Measurements from ENCODE around the gene PRKCSH.

PRKCSH gene

DNA sequence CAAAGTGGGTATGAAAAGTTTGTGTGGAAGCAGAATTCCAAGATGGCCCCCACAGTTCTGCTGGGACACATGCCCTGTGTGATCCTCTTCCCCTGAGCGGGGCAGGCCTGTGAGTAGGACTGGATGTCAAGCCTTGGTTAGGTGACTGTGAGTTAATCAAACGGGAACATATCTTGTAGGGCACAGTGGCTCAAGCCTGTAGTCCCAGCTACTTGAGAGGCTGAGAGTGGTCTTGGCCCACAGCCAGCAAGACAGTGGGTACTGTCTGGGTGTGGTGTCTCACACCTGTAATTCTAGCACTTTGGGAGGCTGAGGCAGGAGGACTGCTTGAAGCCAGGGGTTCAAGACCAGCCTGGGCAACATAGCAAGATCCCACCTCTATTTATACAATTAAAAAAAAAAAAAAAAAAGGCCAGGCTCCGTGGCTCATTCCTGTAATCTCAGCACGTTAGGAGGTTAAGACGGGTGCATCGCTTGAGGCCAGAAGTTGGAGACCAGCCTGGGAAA is 63.8 kb downstream of the PRKCSH start:
- H3K4me1 ChIP-seq (ENCODE audit: insufficient read depth, low read length) = no peaks in the 10 kb centered on the region
- H3K4me3 ChIP-seq (ENCODE audit: low read length) = no peak overlapping the region
- H2AFZ ChIP-seq (ENCODE audit: low read depth, low read length) = no peak overlapping the region
- peaks cover 23% of the 10 kb centered on the region for H3K36me3 ChIP-seq (ENCODE audit: insufficient read depth, low read length)
- H3K27me3 ChIP-seq (ENCODE audit: insufficient read depth, low read length) = no peaks in the 10 kb centered on the region
- no peaks in the 10 kb centered on the region for H3K9me3 ChIP-seq (ENCODE audit: low read length)

DNA sequence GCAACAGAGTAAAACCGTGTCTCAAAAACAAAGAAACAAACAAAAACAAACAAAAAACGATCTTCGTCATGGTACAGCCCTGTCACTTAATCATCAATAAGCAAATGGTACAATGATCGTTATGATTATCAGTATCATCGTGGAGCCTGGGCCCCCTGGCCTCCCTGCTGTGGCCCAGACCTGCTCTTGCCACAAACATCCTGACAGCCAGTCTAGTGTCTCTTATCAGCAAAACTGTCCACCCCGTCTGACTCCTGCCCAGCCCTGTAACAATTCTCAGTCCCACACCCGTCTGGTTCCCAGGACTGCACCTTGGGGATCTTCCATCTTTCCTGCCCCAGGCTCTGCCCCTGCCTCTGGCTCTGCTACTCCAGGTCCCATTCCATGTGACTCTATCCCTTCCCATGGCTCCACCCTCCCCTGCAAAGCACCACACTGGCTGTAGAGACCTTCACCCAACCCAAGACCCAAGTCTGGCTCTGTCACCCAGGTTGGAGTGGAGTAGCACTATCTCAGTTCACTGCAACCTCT is 64.5 kb downstream of the PRKCSH start:
- H3K36me3 ChIP-seq (ENCODE audit: insufficient read depth, low read length) = peaks cover 19% of the 10 kb centered on the region
- no peak overlapping the region for H2AFZ ChIP-seq (ENCODE audit: low read depth, low read length)
- H3K27me3 ChIP-seq (ENCODE audit: insufficient read depth, low read length) = no peaks in the 10 kb centered on the region
- H3K4me1 ChIP-seq (ENCODE audit: insufficient read depth, low read length) = peaks cover 5% of the 10 kb centered on the region
- H3K9me3 ChIP-seq (ENCODE audit: low read length) = no peaks in the 10 kb centered on the region
- no peak overlapping the region for H3K4me3 ChIP-seq (ENCODE audit: low read length)
